ENCODE data around the gene TBX19.
"Not testable (repeated sequence)": the region's sequence is repeated elsewhere in the genome, so short reads cannot be mapped to it uniquely, and the experiment has no call there.

The TBX19 gene

DNA sequence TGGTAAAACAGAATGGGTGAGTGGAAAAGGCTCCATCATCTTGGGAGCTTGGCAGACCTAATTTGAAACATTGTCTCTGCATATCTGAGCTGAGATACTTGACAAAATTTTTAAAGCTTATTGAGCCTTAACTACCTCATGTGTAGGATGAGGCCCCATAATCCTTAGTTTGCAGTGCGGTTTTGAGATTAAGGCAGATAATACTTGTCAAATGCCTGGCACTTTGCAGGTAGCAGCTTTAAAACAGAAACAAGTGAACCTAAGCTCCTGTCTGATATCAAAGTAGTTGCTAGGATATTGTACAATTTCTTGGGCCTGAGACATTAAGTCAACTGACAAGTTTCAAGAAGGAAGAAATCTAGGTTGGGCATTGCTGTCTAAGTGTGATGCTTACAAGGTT, 65.3 kb downstream of the TBX19 start:
- in situ Hi-C loops (cut with MboI; ENCODE audit: low pct_unique_long_range_greater_than_20kb, low sequenced_read_pairs, unreplicated experiment) = no loop called here
- TF ChIP-seq, protein P1, sequence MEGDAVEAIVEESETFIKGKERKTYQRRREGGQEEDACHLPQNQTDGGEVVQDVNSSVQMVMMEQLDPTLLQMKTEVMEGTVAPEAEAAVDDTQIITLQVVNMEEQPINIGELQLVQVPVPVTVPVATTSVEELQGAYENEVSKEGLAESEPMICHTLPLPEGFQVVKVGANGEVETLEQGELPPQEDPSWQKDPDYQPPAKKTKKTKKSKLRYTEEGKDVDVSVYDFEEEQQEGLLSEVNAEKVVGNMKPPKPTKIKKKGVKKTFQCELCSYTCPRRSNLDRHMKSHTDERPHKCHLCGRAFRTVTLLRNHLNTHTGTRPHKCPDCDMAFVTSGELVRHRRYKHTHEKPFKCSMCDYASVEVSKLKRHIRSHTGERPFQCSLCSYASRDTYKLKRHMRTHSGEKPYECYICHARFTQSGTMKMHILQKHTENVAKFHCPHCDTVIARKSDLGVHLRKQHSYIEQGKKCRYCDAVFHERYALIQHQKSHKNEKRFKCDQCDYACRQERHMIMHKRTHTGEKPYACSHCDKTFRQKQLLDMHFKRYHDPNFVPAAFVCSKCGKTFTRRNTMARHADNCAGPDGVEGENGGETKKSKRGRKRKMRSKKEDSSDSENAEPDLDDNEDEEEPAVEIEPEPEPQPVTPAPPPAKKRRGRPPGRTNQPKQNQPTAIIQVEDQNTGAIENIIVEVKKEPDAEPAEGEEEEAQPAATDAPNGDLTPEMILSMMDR (IDR thresholded peaks at IDR 0.05; ENCODE audit: extremely low read depth, insufficient read depth, missing control alignments) = no peak
- DNase-seq (ENCODE audit: low spot score) = no peak

- in situ Hi-C loops (cut with MboI; ENCODE audit: low pct_unique_long_range_greater_than_20kb, low sequenced_read_pairs, unreplicated experiment) = no loop called here
- TF ChIP-seq, protein P1 (IDR thresholded peaks at IDR 0.05; ENCODE audit: extremely low read depth, insufficient read depth, missing control alignments) = no peak
- no peak for DNase-seq (ENCODE audit: low spot score)
These were observed 67.0 kb downstream of the TBX19 start for GRCh38 chr1:168347630-168348029.

DNA sequence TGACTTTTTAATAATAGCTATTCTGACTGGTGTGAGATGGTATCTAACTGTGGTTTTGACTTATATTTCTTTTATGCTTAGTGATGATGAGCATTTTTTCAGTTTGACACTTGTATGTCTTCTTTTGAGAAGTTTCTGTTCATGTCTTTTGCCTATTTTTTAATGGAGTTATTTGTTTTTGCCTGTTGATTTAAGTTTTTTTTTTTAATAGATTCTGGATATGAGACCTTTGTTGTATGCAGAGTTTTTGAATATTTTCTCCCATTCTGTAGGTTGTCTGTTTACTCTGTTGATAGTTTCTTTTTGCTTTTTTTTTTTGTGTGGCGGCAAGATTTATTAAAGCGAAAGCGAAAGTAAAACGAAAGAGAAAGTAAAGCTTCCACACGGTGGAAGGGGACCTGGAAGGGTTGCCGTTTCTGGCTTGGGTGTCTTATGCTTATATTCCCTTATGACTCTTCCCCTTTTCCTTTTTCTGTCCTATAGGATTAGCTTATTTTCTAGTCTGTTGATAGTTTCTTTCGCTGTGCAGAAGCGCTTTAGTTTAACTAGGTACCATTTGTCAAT, 67.6 kb downstream of the TBX19 start:
- no peak for DNase-seq (ENCODE audit: low spot score)
- in situ Hi-C loops (cut with MboI; ENCODE audit: low pct_unique_long_range_greater_than_20kb, low sequenced_read_pairs, unreplicated experiment) = no loop called here
- TF ChIP-seq, protein P1 (IDR thresholded peaks at IDR 0.05; ENCODE audit: extremely low read depth, insufficient read depth, missing control alignments) = no peak

DNA sequence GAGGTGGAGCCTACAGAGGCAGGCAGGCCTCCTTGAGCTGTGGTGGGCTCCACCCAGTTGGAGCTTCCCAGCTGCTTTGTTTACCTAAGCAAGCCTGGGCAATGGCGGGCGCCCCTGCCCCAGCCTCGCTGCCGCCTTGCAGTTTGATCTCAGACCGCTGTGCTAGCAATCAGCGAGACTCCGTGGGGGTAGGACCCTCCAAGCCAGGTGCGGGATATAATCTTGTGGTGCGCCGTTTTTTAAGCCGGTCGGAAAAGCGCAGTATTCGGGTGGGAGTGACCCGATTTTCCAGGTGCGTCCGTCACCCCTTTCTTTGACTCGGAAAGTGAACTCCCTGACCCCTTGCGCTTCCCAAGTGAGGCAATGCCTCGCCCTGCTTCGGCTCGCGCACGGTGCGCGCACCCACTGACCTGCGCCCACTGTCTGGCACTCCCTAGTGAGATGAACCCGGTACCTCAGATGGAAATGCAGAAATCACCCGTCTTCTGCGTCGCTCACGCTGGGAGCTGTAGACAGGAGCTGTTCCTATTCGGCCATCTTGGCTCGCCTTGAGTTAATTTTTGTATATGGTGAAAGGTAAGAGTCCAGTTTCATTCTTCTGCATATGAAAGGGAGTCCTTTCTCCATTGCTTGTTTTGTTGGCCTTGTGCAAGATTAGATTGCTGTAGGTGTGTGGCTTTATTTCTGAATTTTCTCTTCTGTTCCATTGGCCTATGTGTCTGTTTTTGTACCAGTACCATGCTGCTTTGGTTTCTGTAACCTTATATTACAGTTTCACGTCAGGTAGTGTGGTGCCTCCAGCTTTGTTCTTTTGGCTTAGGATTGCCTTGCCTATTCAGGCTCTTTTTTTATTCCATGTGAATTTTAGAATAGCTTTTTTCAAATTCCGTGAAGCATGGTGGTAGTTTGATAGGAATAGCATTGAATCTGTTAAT, 73.9 kb downstream of the TBX19 start:
- in situ Hi-C loops (cut with MboI; ENCODE audit: low pct_unique_long_range_greater_than_20kb, low sequenced_read_pairs, unreplicated experiment); DNase-seq (ENCODE audit: low spot score): not testable (repeated sequence)

DNA sequence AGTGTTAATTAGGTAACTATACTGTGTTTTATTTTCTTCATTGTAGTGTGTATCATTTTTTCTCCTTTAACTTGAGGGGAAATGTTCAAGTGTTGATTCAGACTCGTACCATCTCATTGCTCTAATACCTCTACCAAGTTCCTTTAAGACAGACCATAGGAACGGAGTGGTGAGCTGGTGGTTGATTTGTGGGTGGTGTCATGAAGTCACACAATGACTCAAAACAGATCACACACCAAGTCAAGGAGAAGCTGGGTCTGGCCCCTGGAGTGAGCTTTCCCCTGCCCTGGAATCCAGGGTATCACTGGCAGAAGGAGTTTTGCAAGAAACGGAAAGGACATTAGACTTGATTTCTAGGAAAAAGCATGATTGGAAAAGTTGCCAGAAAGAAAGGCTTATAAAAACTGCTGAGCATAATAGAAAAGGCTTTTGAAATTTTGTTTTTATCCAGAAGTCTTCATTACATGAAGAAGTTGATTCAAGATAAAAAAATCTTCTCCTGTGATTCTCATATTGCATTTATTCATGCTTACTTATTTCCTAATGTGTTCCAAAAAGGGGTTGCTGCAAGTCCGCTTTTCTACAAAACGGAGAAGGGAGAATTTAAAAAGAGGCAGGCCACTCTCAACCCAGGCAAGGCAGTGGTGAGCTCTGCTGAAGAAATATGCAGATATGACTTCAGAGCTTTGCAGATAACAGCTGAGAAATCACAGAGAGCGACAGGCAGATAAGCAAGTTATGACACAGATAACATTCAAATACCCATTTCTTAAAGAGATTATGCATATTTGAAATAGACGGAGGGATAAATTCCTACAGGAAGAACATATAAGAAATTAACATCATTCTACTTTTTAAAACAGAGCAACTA, 79.7 kb downstream of the TBX19 start:
- no peak for DNase-seq (ENCODE audit: low spot score)
- TF ChIP-seq, protein P1 (IDR thresholded peaks at IDR 0.05; ENCODE audit: extremely low read depth, insufficient read depth, missing control alignments) = no peak
- in situ Hi-C loops (cut with MboI; ENCODE audit: low pct_unique_long_range_greater_than_20kb, low sequenced_read_pairs, unreplicated experiment) = no loop called here

DNA sequence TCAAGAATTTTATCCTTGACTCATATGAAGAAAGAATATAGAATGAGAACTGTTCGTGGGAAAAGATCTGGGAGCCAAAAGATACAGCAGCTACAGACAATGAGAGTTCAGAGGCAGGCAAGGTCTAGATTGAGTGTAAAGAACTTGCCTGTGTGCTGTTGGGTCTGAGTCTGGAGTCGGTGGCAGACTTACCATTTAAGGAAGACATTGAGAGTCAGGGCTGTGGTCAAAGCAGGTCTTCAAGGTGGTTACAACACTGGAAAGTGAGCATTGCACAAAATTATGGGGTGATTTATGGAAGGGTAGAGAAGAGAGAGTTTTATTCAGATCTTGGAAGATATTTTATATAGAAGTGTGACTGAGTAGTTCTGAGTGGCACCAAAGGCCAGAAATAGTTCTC, 80.6 kb downstream of the TBX19 start:
- TF ChIP-seq, protein P1 (IDR thresholded peaks at IDR 0.05; ENCODE audit: extremely low read depth, insufficient read depth, missing control alignments) = no peak
- in situ Hi-C loops (cut with MboI; ENCODE audit: low pct_unique_long_range_greater_than_20kb, low sequenced_read_pairs, unreplicated experiment) = no loop called here
- no peak for DNase-seq (ENCODE audit: low spot score)

Measured in GM13977 (cell line).